ENCODE data around the gene CDHR5.
"Not testable (repeated sequence)": the region's sequence is repeated elsewhere in the genome, so short reads cannot be mapped to it uniquely, and the experiment has no call there.

CDHR5 gene

GRCh38 chr11:581342-581741, 43.4 kb downstream of the CDHR5 start:
- DNase-seq: no peak

GRCh38 chr11:579830-580601, 44.7 kb downstream of the CDHR5 start:
- DNase-seq: no peak

GRCh38 chr11:578276-579035, 46.3 kb downstream of the CDHR5 start:
- DNase-seq: no peak

- DNase-seq: no peak
These were observed 47.2 kb downstream of the CDHR5 start for GRCh38 chr11:577611-577894.

- no peak for DNase-seq
These were observed 47.7 kb downstream of the CDHR5 start for GRCh38 chr11:576811-577610.

- DNase-seq: peak; percentile 93
These were observed 48.6 kb downstream of the CDHR5 start, which contains the start of gene PHRF1 for GRCh38 chr11:575996-576768. TSS of gene PHRF1 (plus strand) at chr11:576470. CDS start at chr11:581513, 5,043 bp downstream.

GRCh38 chr11:575313-575995, 49.3 kb downstream of the CDHR5 start:
- peak; percentile 89 for DNase-seq

- DNase-seq: no peak
These were observed 50.0 kb downstream of the CDHR5 start for GRCh38 chr11:574632-575312.

- not testable (repeated sequence) for DNase-seq
These were observed 50.7 kb downstream of the CDHR5 start for GRCh38 chr11:574031-574570.

- no peak for DNase-seq
These were observed 51.5 kb downstream of the CDHR5 start for GRCh38 chr11:573146-573759.

- no peak for DNase-seq
These were observed 53.0 kb downstream of the CDHR5 start for GRCh38 chr11:571802-572185.

- no peak for DNase-seq
These were observed 55.4 kb downstream of the CDHR5 start for GRCh38 chr11:569158-569885.

GRCh38 chr11:568306-569157, 56.2 kb downstream of the CDHR5 start:
- peak; percentile 94 for DNase-seq

GRCh38 chr11:567629-568292, 57.0 kb downstream of the CDHR5 start:
- no peak for DNase-seq

GRCh38 chr11:567011-567628, 57.6 kb downstream of the CDHR5 start:
- DNase-seq: no peak

All from COR-L47 (cell line).